ENCODE measurements around the gene RBKS. TPM values are rescaled to one million over a fixed set of nuclear protein-coding genes. Genes with fewer than 3 reads are reported as not detected.

The RBKS gene
- total and polyA plus RNA-seq, 2 of the 13 experiments (the other 11 are each of a cell fraction or from before 2014, with no cell fraction given) = 7.7 to 8.3 TPM

DNA sequence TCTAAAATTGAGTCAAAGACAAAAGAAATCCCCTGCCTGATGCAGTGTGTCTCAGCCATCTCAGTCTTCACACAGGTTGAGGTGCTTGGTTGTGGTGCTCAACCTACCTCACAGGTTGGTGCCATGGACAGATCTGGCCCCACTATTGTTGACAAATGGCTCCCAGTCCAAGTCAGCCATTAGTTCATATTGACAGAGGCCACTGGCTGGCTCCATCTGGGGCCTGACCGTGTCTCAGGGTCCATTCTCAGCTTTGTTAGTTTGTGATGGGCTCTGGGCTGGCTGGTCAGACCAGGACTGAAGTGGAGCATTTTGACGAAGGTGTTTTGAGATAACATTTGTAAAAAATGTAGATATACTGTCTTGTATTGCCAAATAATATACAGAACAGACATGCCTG, 81.8 kb downstream of the RBKS start:
- WGBS (ENCODE audit: low lambda C conversion rate) = 31% methylated on average over 2 of the region's 2 CpGs

More for the DNA sequence above, 81.8 kb downstream of the RBKS start:
- no TSS peak for BruUV-seq (replicated peaks)
- H4K20me1 ChIP-seq (ENCODE audit: insufficient read depth, low read length) = no peaks in the 10 kb centered on the region
- no peaks in the 10 kb centered on the region for H3K79me2 ChIP-seq (ENCODE audit: insufficient read depth, low read length)
- ChIA-PET POLR2A (no interaction called here), CTCF (ENCODE audit: low intra/inter-chr PET ratio, low total read pairs) (interaction anchor here (1.5 to 1.6 kb wide), 2 partner anchors 588 to 644 kb away, joined by 5 read pairs; no protein-coding TSS in a partner anchor)
- H2AFZ ChIP-seq (ENCODE audit: low read length) = no peak overlapping the region
- DNase-seq (ENCODE audit: low spot score) = no peak
- intact Hi-C loops (cut with micrococcal nuclease; ENCODE audit: unreplicated experiment) = loop anchor here (10.0 kb wide), 1 partner anchor 196 kb away; no protein-coding TSS in a partner anchor
- no peaks in the 10 kb centered on the region for H3K9me3 ChIP-seq (ENCODE audit: low read length)
- peak; percentile 71 for TF ChIP-seq YY1 (IDR thresholded peaks at IDR 0.05; ENCODE audit: insufficient read depth, insufficient replicate concordance, low read depth, low read length)
- no peak for TF ChIP-seq XRCC5 (optimal IDR thresholded peaks at IDR 0.05; ENCODE audit: low read length)
- TF ChIP-seq ZMYM4 (CRISPR knock-in tag; IDR thresholded peaks at IDR 0.05) = peak; percentile 58; the same call in 1 of the 2 replicates
- peak; percentile 54 for TF ChIP-seq POGZ (CRISPR knock-in tag; IDR thresholded peaks at IDR 0.05)
- TF ChIP-seq EHMT2 (IDR thresholded peaks at IDR 0.05; ENCODE audit: borderline replicate concordance, low read depth, low read length) = peak; percentile 66; the same call in 1 of the 2 replicates
- no peak for TF ChIP-seq FOXA1 (IDR thresholded peaks at IDR 0.05)
- peak; percentile 56; the same call in 1 of the 2 replicates for TF ChIP-seq FOXA1 (CRISPR knock-in tag; IDR thresholded peaks at IDR 0.05)
- TF ChIP-seq SRF (IDR thresholded peaks at IDR 0.05; ENCODE audit: low read depth, low read length) = no peak
- no peak for TF ChIP-seq NBN (conservative IDR thresholded peaks at IDR 0.05)
- TF ChIP-seq ZNF292 (CRISPR knock-in tag; IDR thresholded peaks at IDR 0.05; ENCODE audit: borderline replicate concordance, low read depth) = no peak
- TF ChIP-seq, protein P1, sequence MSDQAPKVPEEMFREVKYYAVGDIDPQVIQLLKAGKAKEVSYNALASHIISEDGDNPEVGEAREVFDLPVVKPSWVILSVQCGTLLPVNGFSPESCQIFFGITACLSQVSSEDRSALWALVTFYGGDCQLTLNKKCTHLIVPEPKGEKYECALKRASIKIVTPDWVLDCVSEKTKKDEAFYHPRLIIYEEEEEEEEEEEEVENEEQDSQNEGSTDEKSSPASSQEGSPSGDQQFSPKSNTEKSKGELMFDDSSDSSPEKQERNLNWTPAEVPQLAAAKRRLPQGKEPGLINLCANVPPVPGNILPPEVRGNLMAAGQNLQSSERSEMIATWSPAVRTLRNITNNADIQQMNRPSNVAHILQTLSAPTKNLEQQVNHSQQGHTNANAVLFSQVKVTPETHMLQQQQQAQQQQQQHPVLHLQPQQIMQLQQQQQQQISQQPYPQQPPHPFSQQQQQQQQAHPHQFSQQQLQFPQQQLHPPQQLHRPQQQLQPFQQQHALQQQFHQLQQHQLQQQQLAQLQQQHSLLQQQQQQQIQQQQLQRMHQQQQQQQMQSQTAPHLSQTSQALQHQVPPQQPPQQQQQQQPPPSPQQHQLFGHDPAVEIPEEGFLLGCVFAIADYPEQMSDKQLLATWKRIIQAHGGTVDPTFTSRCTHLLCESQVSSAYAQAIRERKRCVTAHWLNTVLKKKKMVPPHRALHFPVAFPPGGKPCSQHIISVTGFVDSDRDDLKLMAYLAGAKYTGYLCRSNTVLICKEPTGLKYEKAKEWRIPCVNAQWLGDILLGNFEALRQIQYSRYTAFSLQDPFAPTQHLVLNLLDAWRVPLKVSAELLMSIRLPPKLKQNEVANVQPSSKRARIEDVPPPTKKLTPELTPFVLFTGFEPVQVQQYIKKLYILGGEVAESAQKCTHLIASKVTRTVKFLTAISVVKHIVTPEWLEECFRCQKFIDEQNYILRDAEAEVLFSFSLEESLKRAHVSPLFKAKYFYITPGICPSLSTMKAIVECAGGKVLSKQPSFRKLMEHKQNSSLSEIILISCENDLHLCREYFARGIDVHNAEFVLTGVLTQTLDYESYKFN (CRISPR knock-in tag; conservative IDR thresholded peaks at IDR 0.05) = 0 out of 2 replicates have a peak, but pooled peaks have one; percentile 20
- peak; percentile 15; the same call in 1 of the 2 replicates for TF ChIP-seq HNF4A (CRISPR knock-in tag; IDR thresholded peaks at IDR 0.05)
- 0 out of 2 replicates have a peak, but pooled peaks have one; percentile 14 for TF ChIP-seq SALL1 (CRISPR knock-in tag; IDR thresholded peaks at IDR 0.05)
- peak; percentile 73; the same call in 1 of the 2 replicates for TF ChIP-seq ZNF644 (CRISPR knock-in tag; IDR thresholded peaks at IDR 0.05; ENCODE audit: low read depth)
- TF ChIP-seq ZNF430 (CRISPR knock-in tag; IDR thresholded peaks at IDR 0.05) = 0 out of 2 replicates have a peak, but pooled peaks have one; percentile 20
- FAIRE-seq = no peak
- peak; percentile 72 for ATAC-seq
- no peaks in the 10 kb centered on the region for H3K27me3 ChIP-seq (ENCODE audit: control insufficient read depth in 1 of 2, insufficient read depth in 2 of 2, low read length in 2 of 2)
- H3K27ac ChIP-seq (ENCODE audit: extremely low read length, insufficient read depth, low read length) = no peak overlapping the region
- no peak overlapping the region for H3K4me2 ChIP-seq (ENCODE audit: low read depth, low read length)
- no peaks in the 10 kb centered on the region for H3K36me3 ChIP-seq (replicated peaks in 1 of 2; ENCODE audit: control insufficient read depth in 1 of 2, insufficient read depth in 2 of 2, low read length in 2 of 2)
- in situ Hi-C loops (cut with HindIII; ENCODE audit: extremely low pct_ligation_motif_present, low pct_unique_long_range_greater_than_20kb) = no loop called here
- no peak overlapping the region for H3K4me3 ChIP-seq (replicated peaks in 1 of 3; ENCODE audit: insufficient read depth in 1 of 3, low read depth in 2 of 3, low read length in 3 of 3)
- peaks cover 15% of the 10 kb centered on the region for H3K4me1 ChIP-seq (ENCODE audit: insufficient read depth, low read length)
- H3K9ac ChIP-seq (ENCODE audit: insufficient read depth, low read depth, low read length) = no peak overlapping the region

Measured in HepG2 (cell line).